HCT116 (cell line): ENCODE measurements around the gene CABLES1. TPM values are rescaled to one million over a fixed set of nuclear protein-coding genes. Genes with fewer than 3 reads are reported as not detected.
A peak's percentile ranks its signal among the peaks of the same experiment; 100 is the strongest.
"Not testable (repeated sequence)": the region's sequence is repeated elsewhere in the genome, so short reads cannot be mapped to it uniquely, and the experiment has no call there.

Experiments
- ATAC-seq: fragments of 200-7000 bp; cut with Tn5 transposase; 2 replicates; pipeline ENCODE4 v1.9.1; 2020; ENCODE audit warnings: mild to moderate bottlenecking, moderate library complexity
- BruUV-seq: library from RNA; stranded (reverse); fragments of 400-500 nt; replicated peaks from 2 replicates; lab custom pipeline; 2021; lab: Mats Ljungman, UMichigan
- CTCF ChIA-PET: fragments of 300-600 bp; sonication (Branson Sonifier 250); formaldehyde crosslinking; loops from one replicate; lab custom pipeline; 2021; ENCODE audit warnings: antibody characterized with exemption; lab: Charles Lee
- POLR2A ChIA-PET: fragments of 300-600, 350-600 bp; sonication (Branson Sonifier 250); formaldehyde crosslinking; loops from one replicate; lab custom pipeline; 2021; ENCODE audit warnings: antibody characterized with exemption; lab: Charles Lee
- RAD21 ChIA-PET, 2 experiments: fragments of 300-600 bp; sonication (Branson Sonifier 250); formaldehyde crosslinking; loops; one replicate each; lab custom pipeline; 2023; ENCODE audit warnings: low total read pairs in 2 of 2; ENCODE audit not compliant: uncharacterized antibody in 2 of 2, unreplicated experiment in 2 of 2, low non-redundant PET in 1 of 2; lab: Charles Lee
- DNase-seq: peaks from one replicate; pipeline ENCODE4 v3.0.0-alpha.2; 2010; ENCODE audit warnings: low read depth, low spot score
- H2AFZ ChIP-seq: fragments of 200-600 bp; shearing (Covaris generic), sonication (generic); 2 replicates; pipeline ENCODE4 v1.6.1; 2017; ENCODE audit warnings: low read depth, mixed run types, mixed read lengths, antibody characterized with exemption, low read length; ENCODE audit not compliant: poor library complexity, severe bottlenecking
- H3K27ac ChIP-seq: 2 replicates; pipeline ENCODE4 v1.5.1; 2012; ENCODE audit warnings: low read depth, low read length
- H3K27me3 ChIP-seq: fragments of 200-600 bp; sonication (generic); 2 replicates; pipeline ENCODE4 v1.6.1; 2016; ENCODE audit warnings: mixed run types, low read length, mixed read lengths; ENCODE audit not compliant: insufficient read depth
- H3K36me3 ChIP-seq, 2 experiments: fragments of 200-500 bp in 1 of 2; fragments of 200-600 bp in 1 of 2; sonication (Bioruptor generic) in 1 of 2; sonication (generic) in 1 of 2; 2 replicates each; pipeline versions ENCODE4 v1.5.1 to v1.6.1; 2014 to 2016; ENCODE audit warnings: low read length in 2 of 2, inconsistent platforms in 1 of 2, mixed read lengths in 1 of 2, mixed run types in 1 of 2; ENCODE audit not compliant: insufficient read depth in 2 of 2, control insufficient read depth in 1 of 2
- H3K4me1 ChIP-seq, 2 experiments: fragments of 200-600 bp in 1 of 2; sonication (generic) in 1 of 2; 2 replicates each; pipeline versions ENCODE4 v1.5.1 to v1.6.1; 2012 to 2017; ENCODE audit warnings: low read length in 2 of 2, inconsistent platforms in 1 of 2, mild to moderate bottlenecking in 1 of 2, mixed read lengths in 1 of 2, mixed run types in 1 of 2, moderate library complexity in 1 of 2; ENCODE audit not compliant: insufficient read depth in 2 of 2, control insufficient read depth in 1 of 2
- H3K4me2 ChIP-seq: fragments of 200-600 bp; sonication (generic); 2 replicates; pipeline ENCODE4 v1.6.1; 2017; ENCODE audit warnings: mixed run types, low read length, mixed read lengths
- H3K4me3 ChIP-seq, 2 experiments: fragments of 200-600 bp in 1 of 2; sonication (generic) in 1 of 2; replicated peaks in 1 of 2; 2 replicates each; pipeline ENCODE4 v1.5.1; 2011 to 2016; ENCODE audit warnings: low read length in 2 of 2, control low read depth in 1 of 2, low read depth in 1 of 2, mild to moderate bottlenecking in 1 of 2, mixed read lengths in 1 of 2, mixed run types in 1 of 2
- H3K79me2 ChIP-seq: fragments of 200-600 bp; sonication (generic); 2 replicates; pipeline ENCODE4 v1.6.1; 2017; ENCODE audit warnings: mild to moderate bottlenecking, mixed run types, low read length, moderate library complexity, mixed read lengths; ENCODE audit not compliant: insufficient read depth
- H3K9ac ChIP-seq: fragments of 200-600 bp; sonication (generic); 2 replicates; pipeline ENCODE4 v1.6.1; 2016; ENCODE audit warnings: low read length, mixed read lengths
- H3K9me2 ChIP-seq: fragments of 200-600 bp; sonication (generic), shearing (Covaris generic); 2 replicates; pipeline ENCODE4 v1.6.1; 2017; ENCODE audit warnings: mixed run types, mild to moderate bottlenecking, moderate library complexity; ENCODE audit not compliant: insufficient read depth
- H3K9me3 ChIP-seq, 2 experiments: fragments of 200-500 bp in 1 of 2; fragments of 200-600 bp in 1 of 2; sonication (Bioruptor generic) in 1 of 2; sonication (generic) in 1 of 2; 2 replicates each; pipeline ENCODE4 v1.6.1; 2014 to 2017; ENCODE audit warnings: low read length in 2 of 2, mixed read lengths in 2 of 2, inconsistent platforms in 1 of 2, low read depth in 1 of 2, mild to moderate bottlenecking in 1 of 2, mixed run types in 1 of 2, moderate library complexity in 1 of 2; ENCODE audit not compliant: control insufficient read depth in 1 of 2, insufficient read depth in 1 of 2
- H4K20me1 ChIP-seq: fragments of 200-600 bp; sonication (generic), shearing (Covaris generic); 2 replicates; pipeline ENCODE4 v1.6.1; 2017; ENCODE audit warnings: mixed run types, mild to moderate bottlenecking, moderate library complexity; ENCODE audit not compliant: insufficient read depth
- CTCF ChIP-seq, 3 experiments: fragments of 200-600 bp in 1 of 3; sonication (generic) in 1 of 3; IDR thresholded peaks in 2 of 3; conservative IDR thresholded peaks in 1 of 3; 2 replicates each; pipeline ENCODE4 v1.5.1; 2012 to 2017; ENCODE audit warnings: low read depth in 2 of 3, low read length in 2 of 3, antibody characterized with exemption in 1 of 3, borderline replicate concordance in 1 of 3, control low read depth in 1 of 3, mild to moderate bottlenecking in 1 of 3, mixed read lengths in 1 of 3, mixed run types in 1 of 3, moderate library complexity in 1 of 3; ENCODE audit not compliant: insufficient read depth in 1 of 3
- EZH2phosphoT487 ChIP-seq: fragments of 200-600 bp; IDR thresholded peaks from 2 replicates; pipeline ENCODE4 v1.6.1; 2018; ENCODE audit warnings: antibody characterized with exemption, borderline replicate concordance
- RAD21 ChIP-seq: IDR thresholded peaks from 2 replicates; pipeline ENCODE4 v1.6.1; 2012; ENCODE audit warnings: low read depth, mild to moderate bottlenecking
- SP1 ChIP-seq: IDR thresholded peaks from 2 replicates; pipeline ENCODE4 v1.6.1; 2012; ENCODE audit warnings: low read depth
- SRF ChIP-seq: IDR thresholded peaks from 2 replicates; pipeline ENCODE4 v1.6.1; 2012; ENCODE audit warnings: low read depth
- TCF7L2 ChIP-seq: IDR thresholded peaks from 2 replicates; pipeline ENCODE4 v1.7.0; 2011; ENCODE audit warnings: borderline replicate concordance, inconsistent platforms; ENCODE audit not compliant: insufficient read depth, insufficient read length; ENCODE audit errors: extremely low read depth
- intact Hi-C: fragments of 100-400 bp; cut with micrococcal nuclease; formaldehyde crosslinking; loops from 2 replicates; pipeline ENCODE4 v1.10.0; 2022
- total RNA-seq: library from RNA; stranded (reverse); gene quantifications from one replicate; pipeline ENCODE4 v1.2.1, GENCODE V29; 2021; ENCODE audit not compliant: unreplicated experiment
- TF ChIP-seq, protein P1 (sequence below): IDR thresholded peaks from 2 replicates; pipeline ENCODE4 v1.6.1; 2012
- TF ChIP-seq, protein P2 (sequence below): IDR thresholded peaks from 2 replicates; pipeline ENCODE4 v1.6.1; 2012; ENCODE audit warnings: low read depth
- TF ChIP-seq, protein P3 (sequence below): IDR thresholded peaks from 2 replicates; pipeline ENCODE4 v1.6.1; 2012

The CABLES1 gene
- total RNA-seq, 1 experiment from 2014 or later = 7.7 TPM

DNA sequence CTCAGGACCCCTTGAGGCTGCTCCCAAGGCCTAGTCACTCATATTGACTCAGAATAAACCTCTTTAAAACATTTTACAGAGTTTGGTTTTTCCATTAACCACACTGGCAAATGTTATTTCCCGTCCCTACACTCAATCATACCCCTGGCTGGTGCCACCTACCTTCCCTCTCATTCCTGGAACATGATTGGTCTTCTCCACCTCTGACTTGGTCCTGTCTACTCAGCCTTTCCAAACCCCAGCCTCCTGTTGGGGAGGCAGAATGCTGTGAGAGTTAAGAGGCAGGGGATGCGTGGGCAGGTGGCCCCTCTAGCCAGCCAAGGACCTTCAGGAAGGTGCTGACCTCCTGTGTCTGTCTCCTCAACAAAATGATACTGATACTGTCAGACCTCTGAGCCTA lies 149.3 kb downstream of the CABLES1 start:
- no peak overlapping the region for H2AFZ ChIP-seq
- POLR2A ChIA-PET = no interaction called here
- CTCF ChIA-PET = no interaction called here
- no peaks in the 10 kb centered on the region for H3K36me3 ChIP-seq
- H3K27ac ChIP-seq = peak overlapping the region; percentile 54; the same call in 1 of the 2 replicates
- peak; percentile 19 for ATAC-seq
- H3K9me3 ChIP-seq = no peaks in the 10 kb centered on the region
- no peaks in the 10 kb centered on the region for H3K79me2 ChIP-seq
- no peak for TF ChIP-seq EZH2phosphoT487
- no peak for TF ChIP-seq SRF
- no peak for TF ChIP-seq TCF7L2
- TF ChIP-seq, protein P1, sequence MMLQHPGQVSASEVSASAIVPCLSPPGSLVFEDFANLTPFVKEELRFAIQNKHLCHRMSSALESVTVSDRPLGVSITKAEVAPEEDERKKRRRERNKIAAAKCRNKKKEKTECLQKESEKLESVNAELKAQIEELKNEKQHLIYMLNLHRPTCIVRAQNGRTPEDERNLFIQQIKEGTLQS = no peak
- TF ChIP-seq SP1 = no peak
- TF ChIP-seq, protein P2, sequence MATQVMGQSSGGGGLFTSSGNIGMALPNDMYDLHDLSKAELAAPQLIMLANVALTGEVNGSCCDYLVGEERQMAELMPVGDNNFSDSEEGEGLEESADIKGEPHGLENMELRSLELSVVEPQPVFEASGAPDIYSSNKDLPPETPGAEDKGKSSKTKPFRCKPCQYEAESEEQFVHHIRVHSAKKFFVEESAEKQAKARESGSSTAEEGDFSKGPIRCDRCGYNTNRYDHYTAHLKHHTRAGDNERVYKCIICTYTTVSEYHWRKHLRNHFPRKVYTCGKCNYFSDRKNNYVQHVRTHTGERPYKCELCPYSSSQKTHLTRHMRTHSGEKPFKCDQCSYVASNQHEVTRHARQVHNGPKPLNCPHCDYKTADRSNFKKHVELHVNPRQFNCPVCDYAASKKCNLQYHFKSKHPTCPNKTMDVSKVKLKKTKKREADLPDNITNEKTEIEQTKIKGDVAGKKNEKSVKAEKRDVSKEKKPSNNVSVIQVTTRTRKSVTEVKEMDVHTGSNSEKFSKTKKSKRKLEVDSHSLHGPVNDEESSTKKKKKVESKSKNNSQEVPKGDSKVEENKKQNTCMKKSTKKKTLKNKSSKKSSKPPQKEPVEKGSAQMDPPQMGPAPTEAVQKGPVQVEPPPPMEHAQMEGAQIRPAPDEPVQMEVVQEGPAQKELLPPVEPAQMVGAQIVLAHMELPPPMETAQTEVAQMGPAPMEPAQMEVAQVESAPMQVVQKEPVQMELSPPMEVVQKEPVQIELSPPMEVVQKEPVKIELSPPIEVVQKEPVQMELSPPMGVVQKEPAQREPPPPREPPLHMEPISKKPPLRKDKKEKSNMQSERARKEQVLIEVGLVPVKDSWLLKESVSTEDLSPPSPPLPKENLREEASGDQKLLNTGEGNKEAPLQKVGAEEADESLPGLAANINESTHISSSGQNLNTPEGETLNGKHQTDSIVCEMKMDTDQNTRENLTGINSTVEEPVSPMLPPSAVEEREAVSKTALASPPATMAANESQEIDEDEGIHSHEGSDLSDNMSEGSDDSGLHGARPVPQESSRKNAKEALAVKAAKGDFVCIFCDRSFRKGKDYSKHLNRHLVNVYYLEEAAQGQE = no peak
- TF ChIP-seq, protein P3, sequence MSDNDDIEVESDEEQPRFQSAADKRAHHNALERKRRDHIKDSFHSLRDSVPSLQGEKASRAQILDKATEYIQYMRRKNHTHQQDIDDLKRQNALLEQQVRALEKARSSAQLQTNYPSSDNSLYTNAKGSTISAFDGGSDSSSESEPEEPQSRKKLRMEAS = no peak
- TF ChIP-seq RAD21 = no peak
- TF ChIP-seq CTCF (IDR thresholded peaks at IDR 0.05 in 2 of 3, conservative IDR thresholded peaks at IDR 0.05 in 1 of 3; ENCODE audit: borderline replicate concordance in 1 of 3, insufficient read depth in 1 of 3, low read depth in 2 of 3, low read length in 2 of 3) = no peak
- TF ChIP-seq, all 23 proteins: peak for 0
- Histone ChIP-seq H3K27me3 (no peaks in the 10 kb centered on the region), H3K4me1 (peaks cover 31 to 54% of the 10 kb centered on the region in 2 experiments), H3K4me3 (peak overlapping the region in 1 of 2 experiments; percentile 31; a peak in 1 of 4 replicates), H4K20me1 (no peaks in the 10 kb centered on the region), H3K9me2 (no peaks in the 10 kb centered on the region), H3K9ac (peak overlapping the region; percentile 30; the same call in 1 of the 2 replicates), H3K4me2 (peak overlapping the region; percentile 74)
- RAD21 ChIA-PET = no interaction called here
- DNase-seq = no peak
- intact Hi-C loops = no loop called here
- BruUV-seq = no TSS peak

- H3K27ac ChIP-seq = not testable (repeated sequence)
Measured at GRCh38 chr18:23285581-23285980, 150.3 kb downstream of the CABLES1 start.

More at GRCh38 chr18:23285581-23285980, 150.3 kb downstream of the CABLES1 start:
- POLR2A ChIA-PET, H3K9me2 ChIP-seq, DNase-seq, RAD21 ChIA-PET, H3K9me3 ChIP-seq, H3K9ac ChIP-seq, H3K36me3 ChIP-seq, ATAC-seq, H3K4me2 ChIP-seq, H3K27me3 ChIP-seq, H3K4me3 ChIP-seq, CTCF ChIA-PET, H3K79me2 ChIP-seq, BruUV-seq, intact Hi-C loops, H4K20me1 ChIP-seq, H2AFZ ChIP-seq: not testable (repeated sequence)
- H3K4me1 ChIP-seq = peaks cover 31 to 53% of the 10 kb centered on the region in 2 experiments
